K562 (cell line): ENCODE data around the gene ZDHHC11B.
"Not testable (repeated sequence)": the region's sequence is repeated elsewhere in the genome, so short reads cannot be mapped to it uniquely, and the experiment has no call there.

Experiments used
- BHLHE40 ChIP-seq: IDR thresholded peaks from 2 replicates; pipeline ENCODE4 v1.6.1; 2011; ENCODE audit warnings: low read length, improper control_type of control experiment
- CBFB ChIP-seq: sonication (generic); formaldehyde crosslinking; IDR thresholded peaks from 2 replicates; pipeline ENCODE4 v1.4.0; 2020; ENCODE audit warnings: mild to moderate bottlenecking, missing genetic modification reagents
- CTCF ChIP-seq, 3 experiments: IDR thresholded peaks in 2 of 3; conservative IDR thresholded peaks in 1 of 3; 2 replicates each; pipeline ENCODE4 v1.5.1; 2011 to 2012; ENCODE audit warnings: low read length in 3 of 3, mild to moderate bottlenecking in 3 of 3, control low read depth in 2 of 3, improper control_type of control experiment in 1 of 3, inconsistent platforms in 1 of 3, low read depth in 1 of 3, mixed read lengths in 1 of 3, moderate library complexity in 1 of 3; ENCODE audit not compliant: insufficient read depth in 2 of 3
- HDAC6 ChIP-seq: IDR thresholded peaks from 2 replicates; pipeline ENCODE4 v1.6.1; 2012; ENCODE audit warnings: low read depth, mild to moderate bottlenecking, control low read depth, inconsistent platforms, low read length, moderate library complexity
- JUNB ChIP-seq: fragments of 450-650 bp; formaldehyde crosslinking; conservative IDR thresholded peaks from 2 replicates; pipeline ENCODE4 v1.4.0; 2020; ENCODE audit warnings: mild to moderate bottlenecking
- KAT7 ChIP-seq: sonication (generic); formaldehyde crosslinking; IDR thresholded peaks from 2 replicates; pipeline ENCODE4 v1.8.0; 2022; ENCODE audit warnings: missing genetic modification reagents, mild to moderate bottlenecking, borderline replicate concordance
- NR2F6 ChIP-seq: fragments of 450-650 bp; formaldehyde crosslinking; IDR thresholded peaks from 2 replicates; pipeline ENCODE4 v1.4.0; 2020; ENCODE audit warnings: mild to moderate bottlenecking
- NR3C1 ChIP-seq: sonication (generic); formaldehyde crosslinking; IDR thresholded peaks from 2 replicates; pipeline ENCODE4 v1.8.1; 2022; ENCODE audit warnings: missing genetic modification reagents
- STAG1 ChIP-seq: sonication (generic); formaldehyde crosslinking; IDR thresholded peaks from 2 replicates; pipeline ENCODE4 v1.5.0; 2020; ENCODE audit warnings: missing genetic modification reagents, borderline replicate concordance
- ZBTB33 ChIP-seq: sonication (generic); formaldehyde crosslinking; IDR thresholded peaks from 2 replicates; pipeline ENCODE4 v1.8.1; 2023; ENCODE audit warnings: mild to moderate bottlenecking, missing genetic modification reagents

GRCh38 chr5:678521-678920, 106.0 kb downstream of the ZDHHC11B start:
- not testable (repeated sequence) for TF ChIP-seq BHLHE40; CTCF (IDR thresholded peaks at IDR 0.05 in 2 of 3, conservative IDR thresholded peaks at IDR 0.05 in 1 of 3; ENCODE audit: insufficient read depth in 2 of 3, low read depth in 1 of 3, low read length in 3 of 3); HDAC6; STAG1; JUNB (CRISPR knock-in tag); NR2F6 (CRISPR knock-in tag); KAT7 (CRISPR knock-in tag); CBFB; ZBTB33; NR3C1 (CRISPR knock-in tag)
